Activated CD8-positive, alpha-beta T cell treated with anti-CD3 and anti-CD28 coated beads, Interleukin-2, amount 10 ng/mL, durations not matched to agents 7 days and 5 days (primary cell): Measurements from ENCODE around the gene SIAE. TPM values are rescaled to one million over a fixed set of nuclear protein-coding genes. Genes with fewer than 3 reads are reported as not detected.

Source experiments
- ATAC-seq: fragments of 150-1000 bp; cut with Tn5 transposase; one replicate; pipeline ENCODE4 v1.10.0; 2021; ENCODE audit warnings: moderate library complexity
- CTCF ChIA-PET: fragments of 350-600 bp; sonication (Branson Sonifier 250); formaldehyde crosslinking; loops from one replicate; lab custom pipeline; 2021; ENCODE audit warnings: antibody characterized with exemption; lab: Charles Lee
- POLR2A ChIA-PET: fragments of 350-600 bp; sonication (Branson Sonifier 250); formaldehyde crosslinking; loops from one replicate; lab custom pipeline; 2021; ENCODE audit warnings: antibody characterized with exemption; lab: Charles Lee
- DNase-seq: peaks from one replicate; pipeline ENCODE4 v3.0.0-alpha.2; 2020
- H3K27ac Mint-ChIP-seq: one replicate; pipeline ENCODE4 v1.8.0; 2021; ENCODE audit warnings: mild to moderate bottlenecking, mixed read lengths
- H3K27me3 Mint-ChIP-seq: one replicate; pipeline ENCODE4 v1.8.0; 2021; ENCODE audit warnings: low read depth, mixed read lengths
- H3K36me3 Mint-ChIP-seq: one replicate; pipeline ENCODE4 v1.8.0; 2021; ENCODE audit warnings: low read depth, mixed read lengths
- H3K4me1 Mint-ChIP-seq: one replicate; pipeline ENCODE4 v1.8.0; 2021; ENCODE audit warnings: low read depth, mixed read lengths
- H3K4me3 Mint-ChIP-seq: one replicate; pipeline ENCODE4 v1.8.0; 2021; ENCODE audit warnings: mild to moderate bottlenecking, mixed read lengths
- H3K9me3 Mint-ChIP-seq: one replicate; pipeline ENCODE4 v1.8.0; 2022; ENCODE audit warnings: mixed read lengths; ENCODE audit not compliant: insufficient read depth
- total RNA-seq, 2 experiments: library from RNA; stranded (reverse); gene quantifications; one replicate each; pipeline ENCODE4 v1.2.3, GENCODE V29; 2021

SIAE gene
- total RNA-seq, 2 experiments from 2014 or later: 4.8 to 5.7 TPM

GRCh38 chr11:124663861-124664260 is 9.7 kb downstream of the SIAE start:
- Mint-ChIP-seq H3K9me3 (no peaks in the 10 kb centered on the region), H3K36me3 (no peaks in the 10 kb centered on the region), H3K27ac (no peak overlapping the region), H3K4me3 (no peak overlapping the region), H3K27me3 (no peaks in the 10 kb centered on the region), H3K4me1 (no peaks in the 10 kb centered on the region)
- ChIA-PET CTCF (interaction anchor here (0.7 to 3.1 kb wide), 5 partner anchors 15 to 202 kb away, joined by 3 to 9 read pairs (median 7); partner anchors contain the start of gene ROBO3), POLR2A (no interaction called here)
- ATAC-seq: no peak
- no peak for DNase-seq

GRCh38 chr11:124662106-124662505 is 11.4 kb downstream of the SIAE start:
- DNase-seq: no peak
- no peaks in the 10 kb centered on the region for H3K27me3 Mint-ChIP-seq
- ChIA-PET CTCF (interaction anchor here (0.7 to 3.1 kb wide), 5 partner anchors 8 to 175 kb away, joined by 3 to 9 read pairs (median 4); no protein-coding TSS in a partner anchor), POLR2A (no interaction called here)
- H3K4me3 Mint-ChIP-seq: no peak overlapping the region
- H3K9me3 Mint-ChIP-seq: no peaks in the 10 kb centered on the region
- no peak for ATAC-seq
- no peak overlapping the region for H3K27ac Mint-ChIP-seq
- H3K36me3 Mint-ChIP-seq: no peaks in the 10 kb centered on the region
- no peaks in the 10 kb centered on the region for H3K4me1 Mint-ChIP-seq

DNA sequence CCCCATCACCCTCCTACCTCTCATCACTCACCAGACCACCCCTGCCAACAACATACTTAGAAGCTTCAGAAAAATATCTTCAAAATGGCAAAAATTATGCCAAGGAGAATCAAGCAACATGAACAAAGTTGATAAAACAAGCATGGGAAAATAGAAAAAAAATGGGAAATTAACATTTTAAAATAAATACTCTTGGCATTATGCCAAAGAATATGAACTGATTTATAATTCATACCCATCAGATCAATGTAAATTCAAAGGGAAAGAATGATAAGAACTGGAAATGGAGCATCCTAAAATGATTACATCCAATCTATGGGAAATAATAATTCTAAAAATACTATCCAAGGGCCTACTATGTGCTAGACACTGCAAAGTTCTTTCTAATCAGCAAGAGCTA is 12.0 kb downstream of the SIAE start:
- H3K36me3 Mint-ChIP-seq: no peaks in the 10 kb centered on the region
- CTCF ChIA-PET: interaction anchor here (0.7 to 3.1 kb wide), 5 partner anchors 8 to 175 kb away, joined by 4 to 11 read pairs (median 6); no protein-coding TSS in a partner anchor

DNA sequence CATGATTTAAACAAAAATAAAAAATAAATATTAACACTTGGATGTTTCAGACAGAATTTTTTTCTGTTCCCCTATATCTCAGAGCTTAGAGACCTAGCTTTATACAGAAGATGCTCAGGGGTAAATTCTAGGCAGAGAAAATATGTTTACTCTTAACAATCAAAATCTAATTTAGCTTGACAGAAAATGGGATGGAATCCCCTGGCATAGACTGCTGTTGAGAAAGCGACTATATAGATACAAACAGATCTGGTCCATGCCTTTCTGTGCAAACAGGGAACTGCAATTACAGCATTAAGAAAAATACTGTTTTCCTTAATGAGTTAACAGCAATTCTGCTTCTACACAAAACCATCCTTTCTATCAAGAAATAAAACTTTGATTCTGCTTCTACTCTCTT is 14.6 kb downstream of the SIAE start:
- Mint-ChIP-seq H3K36me3 (no peaks in the 10 kb centered on the region), H3K4me1 (no peaks in the 10 kb centered on the region), H3K9me3 (no peaks in the 10 kb centered on the region), H3K27me3 (no peaks in the 10 kb centered on the region), H3K27ac (no peak overlapping the region), H3K4me3 (no peak overlapping the region)
- POLR2A ChIA-PET: no interaction called here
- DNase-seq (no peak), ATAC-seq (no peak)
- CTCF ChIA-PET: interaction anchor here (1.3 to 2.7 kb wide), 3 partner anchors 11 to 103 kb away, joined by 3 to 11 read pairs (median 4); partner anchors contain the start of gene ESAM

More for the DNA sequence above, 12.0 kb downstream of the SIAE start:
- POLR2A ChIA-PET: no interaction called here
- no peak overlapping the region for H3K4me3 Mint-ChIP-seq
- no peak for DNase-seq
- no peak overlapping the region for H3K27ac Mint-ChIP-seq
- no peak for ATAC-seq
- no peaks in the 10 kb centered on the region for H3K27me3 Mint-ChIP-seq
- H3K9me3 Mint-ChIP-seq: no peaks in the 10 kb centered on the region
- no peaks in the 10 kb centered on the region for H3K4me1 Mint-ChIP-seq

- Mint-ChIP-seq H3K36me3 (no peaks in the 10 kb centered on the region), H3K27ac (no peak overlapping the region), H3K4me3 (no peak overlapping the region), H3K4me1 (no peaks in the 10 kb centered on the region), H3K9me3 (no peaks in the 10 kb centered on the region), H3K27me3 (no peaks in the 10 kb centered on the region)
- ChIA-PET POLR2A (no interaction called here), CTCF (interaction anchor here (1.3 kb wide), 1 partner anchor 14 kb away, joined by 4 read pairs; no protein-coding TSS in a partner anchor)
- no peak for ATAC-seq
- no peak for DNase-seq
Observed at GRCh38 chr11:124658501-124658900, 15.0 kb downstream of the SIAE start.

DNA sequence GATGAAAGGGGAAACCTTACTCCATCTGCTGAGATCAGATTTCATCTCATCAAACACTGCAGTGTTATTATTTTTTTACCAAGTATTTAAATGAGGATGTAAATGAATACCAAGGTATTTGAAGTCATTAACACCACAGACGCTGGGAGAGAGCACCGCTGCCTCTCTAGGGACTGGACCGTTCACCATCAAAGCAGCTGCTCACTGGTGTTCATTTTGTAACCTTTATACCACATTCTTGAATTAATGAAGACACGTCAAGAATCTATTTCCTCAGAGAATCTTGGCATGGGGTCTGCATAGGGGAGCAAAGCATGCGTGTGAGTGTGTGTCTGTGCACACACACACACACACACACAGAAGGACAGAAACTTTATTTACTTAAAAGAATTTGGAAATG is 15.6 kb downstream of the SIAE start:
- no peaks in the 10 kb centered on the region for H3K36me3 Mint-ChIP-seq
- ATAC-seq (no peak), DNase-seq (no peak)
- H3K4me1 Mint-ChIP-seq: no peaks in the 10 kb centered on the region
- ChIA-PET POLR2A (no interaction called here), CTCF (no interaction called here)
- no peak overlapping the region for H3K4me3 Mint-ChIP-seq
- no peaks in the 10 kb centered on the region for H3K27me3 Mint-ChIP-seq
- no peak overlapping the region for H3K27ac Mint-ChIP-seq
- no peaks in the 10 kb centered on the region for H3K9me3 Mint-ChIP-seq

DNA sequence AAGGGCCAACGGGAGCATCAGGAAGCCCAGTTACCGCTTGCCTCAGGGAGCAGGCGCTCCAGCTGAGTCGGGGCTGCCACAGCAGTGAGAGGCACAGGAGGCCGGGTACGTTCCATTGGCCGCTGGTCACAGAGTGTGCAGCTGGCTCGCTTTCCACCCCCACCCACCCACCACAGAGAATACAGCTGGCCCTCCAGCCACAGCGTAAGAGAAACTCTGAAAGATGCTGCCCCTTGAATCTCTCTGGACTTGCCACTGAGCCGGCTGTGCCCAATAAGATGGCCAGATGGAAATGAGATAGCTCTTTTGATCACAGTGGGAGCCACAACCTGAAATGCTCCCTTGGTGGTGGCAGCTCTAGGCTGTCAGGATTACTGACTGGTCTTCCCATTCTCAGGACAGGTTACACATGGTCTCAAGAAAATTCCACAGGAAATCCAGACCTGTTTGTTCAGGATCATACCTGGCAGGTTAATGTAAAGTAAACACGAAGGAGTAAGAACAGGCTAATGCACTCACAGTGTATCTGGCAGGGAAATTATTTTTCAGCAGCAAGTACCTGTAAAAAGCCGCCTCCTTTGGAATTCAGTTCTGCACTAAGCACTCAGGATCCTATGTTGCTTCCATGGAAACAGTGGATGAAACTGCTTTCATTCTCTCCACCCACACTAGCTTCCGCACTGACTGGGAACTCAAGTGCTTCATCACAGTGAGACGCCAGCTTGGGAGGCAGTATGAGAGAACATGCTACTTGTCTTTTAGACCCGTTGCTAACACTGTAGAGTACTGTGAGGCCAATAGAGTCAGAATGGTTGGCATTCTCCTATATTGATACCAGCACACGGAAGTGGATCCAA is 16.5 kb downstream of the SIAE start:
- Mint-ChIP-seq H3K4me1 (no peaks in the 10 kb centered on the region), H3K9me3 (no peaks in the 10 kb centered on the region), H3K27ac (no peak overlapping the region), H3K4me3 (no peak overlapping the region), H3K27me3 (no peaks in the 10 kb centered on the region), H3K36me3 (no peaks in the 10 kb centered on the region)
- POLR2A ChIA-PET: no interaction called here
- CTCF ChIA-PET: no interaction called here
- DNase-seq (no peak), ATAC-seq (no peak)

GRCh38 chr11:124648610-124649009 is 24.9 kb downstream of the SIAE start:
- Mint-ChIP-seq H3K4me3 (no peak overlapping the region), H3K27ac (no peak overlapping the region), H3K36me3 (no peaks in the 10 kb centered on the region), H3K4me1 (no peaks in the 10 kb centered on the region), H3K9me3 (no peaks in the 10 kb centered on the region), H3K27me3 (no peaks in the 10 kb centered on the region)
- POLR2A ChIA-PET: interaction anchor here (0.6 kb wide), 1 partner anchor 82 kb away, joined by 3 read pairs; no protein-coding TSS in a partner anchor
- DNase-seq: no peak
- no peak for ATAC-seq
- CTCF ChIA-PET: interaction anchor here (0.8 to 1.4 kb wide), 4 partner anchors 16 to 114 kb away, joined by 3 to 4 read pairs (median 4); no protein-coding TSS in a partner anchor

DNA sequence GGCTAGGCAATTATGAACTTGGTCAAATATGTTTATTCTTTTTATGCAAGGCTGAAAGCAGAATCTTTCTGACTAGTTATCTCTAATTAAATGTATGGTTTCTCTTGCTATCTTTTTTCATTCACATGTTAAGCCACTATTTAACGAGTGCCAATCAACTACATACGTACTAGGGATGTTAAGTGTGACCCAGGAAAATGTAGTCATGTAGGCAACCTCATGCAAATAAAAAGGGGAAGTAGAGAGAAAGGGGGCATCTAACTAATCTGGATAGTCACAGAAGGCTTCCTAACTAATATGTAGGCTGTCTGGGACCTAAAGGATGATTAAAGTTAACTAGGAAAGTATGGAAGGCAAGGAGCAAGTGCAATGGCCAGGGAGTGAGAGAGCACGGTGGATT is 27.4 kb downstream of the SIAE start:
- Mint-ChIP-seq H3K9me3 (no peaks in the 10 kb centered on the region), H3K36me3 (no peaks in the 10 kb centered on the region), H3K27ac (no peak overlapping the region), H3K27me3 (no peaks in the 10 kb centered on the region), H3K4me3 (no peak overlapping the region), H3K4me1 (no peaks in the 10 kb centered on the region)
- ChIA-PET CTCF (interaction anchor here (2.9 to 3.7 kb wide), 2 partner anchors 13 to 23 kb away, joined by 13 to 16 read pairs; partner anchors contain the start of gene TBRG1), POLR2A (no interaction called here)
- ATAC-seq: no peak
- DNase-seq: no peak

- H3K4me1 Mint-ChIP-seq: no peaks in the 10 kb centered on the region
- H3K4me3 Mint-ChIP-seq: no peak overlapping the region
- H3K9me3 Mint-ChIP-seq: no peaks in the 10 kb centered on the region
- H3K36me3 Mint-ChIP-seq: peaks cover 3% of the 10 kb centered on the region
- POLR2A ChIA-PET: interaction anchor here (0.8 kb wide), 1 partner anchor 153 kb away, joined by 4 read pairs; no protein-coding TSS in a partner anchor
- DNase-seq (peak; percentile 38), ATAC-seq (peak; percentile 67)
- CTCF ChIA-PET: interaction anchor here (0.6 to 5.5 kb wide), 24 partner anchors 10 to 225 kb away, joined by 3 to 27 read pairs (median 4); partner anchors contain the start of genes MSANTD2 and TBRG1
- H3K27ac Mint-ChIP-seq: no peak overlapping the region
- no peaks in the 10 kb centered on the region for H3K27me3 Mint-ChIP-seq
Observed at GRCh38 chr11:124644426-124645280, 28.9 kb downstream of the SIAE start.

- Mint-ChIP-seq H3K4me1 (no peaks in the 10 kb centered on the region), H3K27me3 (no peaks in the 10 kb centered on the region), H3K27ac (no peak overlapping the region), H3K36me3 (peaks cover 3% of the 10 kb centered on the region), H3K9me3 (no peaks in the 10 kb centered on the region), H3K4me3 (no peak overlapping the region)
- ATAC-seq (no peak), DNase-seq (no peak)
- POLR2A ChIA-PET: no interaction called here
- CTCF ChIA-PET: interaction anchor here (0.7 to 5.5 kb wide), 19 partner anchors 9 to 226 kb away, joined by 3 to 27 read pairs (median 7); partner anchors contain the start of genes MSANTD2 and TBRG1
Observed at GRCh38 chr11:124643605-124644425, 29.7 kb downstream of the SIAE start.
